Measurements from ENCODE around the gene P4HTM. TPM values are rescaled to one million over a fixed set of nuclear protein-coding genes. Genes with fewer than 3 reads are reported as not detected.
A peak's percentile ranks its signal among the peaks of the same experiment; 100 is the strongest.

P4HTM gene
- total and polyA plus RNA-seq, 2 of the 8 experiments (the other 6 are each of a cell fraction or from before 2014, with no cell fraction given) = 19.1 to 25.4 TPM

GRCh38 chr3:49019941-49020329, 29.9 kb downstream of the P4HTM start:
- Histone ChIP-seq H4K91ac (replicated peaks; ENCODE audit: insufficient read length, low read length) (no peak overlapping the region), H3K4me3 (ENCODE audit: extremely low read depth in 1 of 4, insufficient read depth in 2 of 4, low read depth in 3 of 4, low read length in 4 of 4) (peak overlapping the region; percentile 84 to 97 (median 95)), H3K23me2 (ENCODE audit: low read depth, low read length) (peaks cover 32% of the 10 kb centered on the region), H3K79me1 (ENCODE audit: low read depth, low read length) (peaks cover 5% of the 10 kb centered on the region), H3K4me1 (replicated peaks in 1 of 4; ENCODE audit: control insufficient read depth in 3 of 4, insufficient read depth in 4 of 4, low read length in 3 of 4) (peaks cover 0 to 21% (median 13%) of the 10 kb centered on the region in 4 experiments; a peak in 6 of 7 replicates), H2BK5ac (ENCODE audit: low read depth, low read length) (0 out of 2 replicates have a peak overlapping the region, but pooled peaks have one; percentile 98), H2BK20ac (ENCODE audit: low read length) (no peak overlapping the region), H3K27ac (ENCODE audit: low read depth, low read length) (no peak overlapping the region), H3K4ac (replicated peaks; ENCODE audit: insufficient read length, low read depth, low read length) (no peak overlapping the region), H3K79me2 (ENCODE audit: control insufficient read depth in 1 of 2, insufficient read depth in 2 of 2, low read length in 2 of 2) (peaks cover 0 to 16% of the 10 kb centered on the region in 2 experiments; a peak in 1 of 4 replicates), H2BK12ac (ENCODE audit: low read depth, low read length) (0 out of 2 replicates have a peak overlapping the region, but pooled peaks have one; percentile 33), H3K4me2 (ENCODE audit: insufficient read depth in 1 of 2, low read depth in 2 of 2, low read length in 2 of 2) (peak overlapping the region; percentile 96 to 98), H4K20me1 (replicated peaks in 1 of 2; ENCODE audit: control insufficient read depth in 1 of 2, insufficient read depth in 2 of 2, low read length in 2 of 2) (peaks cover 13 to 15% of the 10 kb centered on the region in 2 experiments), H3K23ac (ENCODE audit: insufficient read length) (no peak overlapping the region), H2AK5ac (ENCODE audit: low read depth, low read length) (0 out of 2 replicates have a peak overlapping the region, but pooled peaks have one; percentile 77), H2AFZ (ENCODE audit: low read length) (no peak overlapping the region), H4K8ac (ENCODE audit: extremely low read depth, insufficient read depth, low read length) (no peak overlapping the region), H3K9ac (replicated peaks in 1 of 4; ENCODE audit: extremely low read depth in 1 of 4, low read depth in 3 of 4, low read length in 3 of 4) (peak overlapping the region in 3 of 4 experiments; percentile 86 to 96 (median 94); a peak in 3 of 7 replicates), H4K5ac (ENCODE audit: insufficient read length, low read depth, low read length) (no peak overlapping the region), H3K56ac (replicated peaks; ENCODE audit: insufficient read length, low read depth, low read length) (no peak overlapping the region), H3K18ac (ENCODE audit: extremely low read depth, low read length) (no peak overlapping the region), H2BK120ac (replicated peaks; ENCODE audit: low read depth, low read length) (no peak overlapping the region), H3K9me3 (ENCODE audit: insufficient read depth in 2 of 2, low read depth in 1 of 2, low read length in 1 of 2) (no peaks in the 10 kb centered on the region), H3K14ac (ENCODE audit: insufficient read length) (no peak overlapping the region), H3K27me3 (replicated peaks in 1 of 4; ENCODE audit: control insufficient read depth in 3 of 4, extremely low read depth in 1 of 4, insufficient read depth in 3 of 4, low read length in 3 of 4) (no peaks in the 10 kb centered on the region), H2BK15ac (ENCODE audit: low read length) (no peak overlapping the region), H3K36me3 (ENCODE audit: control insufficient read depth in 2 of 4, insufficient read depth in 4 of 4, low read length in 3 of 4) (peaks cover 18 to 38% (median 26%) of the 10 kb centered on the region in 4 experiments)
- WGBS, 2 experiments (ENCODE audit: extremely low coverage in 1 of 2, insufficient coverage in 1 of 2, insufficient read length in 1 of 2, insufficient replicate concordance in 2 of 2, low coverage in 1 of 2, low lambda C conversion rate in 2 of 2, missing lambda C conversion rate in 1 of 2) = 77% methylated on average over 12 of the region's 12 CpGs; no CpG with 5 or more reads in 1 of the 2 experiments
- no peak for TF ChIP-seq HDAC6 (IDR thresholded peaks at IDR 0.05; ENCODE audit: low read depth, low read length)
- no peak for TF ChIP-seq CBX8 (IDR thresholded peaks at IDR 0.05; ENCODE audit: borderline replicate concordance, low read depth, low read length)
- no peak for TF ChIP-seq CHD1 (IDR thresholded peaks at IDR 0.05; ENCODE audit: low read depth, low read length)
- DNase-seq (ENCODE audit: low read depth in 1 of 2, low spot score in 2 of 2) (no peak), FAIRE-seq (no peak)
- ChIA-PET CTCF (ENCODE audit: partially characterized antibody) (interaction anchor here (0.6 to 24.3 kb wide), 11 partner anchors 10 to 520 kb away, joined by 3 to 467 read pairs (median 3); partner anchors contain the start of genes P4HTM, QARS1, QRICH1 and WDR6), POLR2A (ENCODE audit: partially characterized antibody) (interaction anchor here (0.6 to 38.8 kb wide), 14 partner anchors 7 to 1327 kb away, joined by 3 to 1518 read pairs (median 14); partner anchors contain the start of genes DALRD3, IMPDH2, IP6K2 and LAMB2)

Measured in H1 (cell line).